DMS 273 (cell line): ENCODE data around the gene SYCE3.

Experiments used
- DNase-seq: peaks from one replicate; lab custom pipeline; 2025; ENCODE audit not compliant: unreplicated experiment; lab: John Stamatoyannopoulos, UW

Gene SYCE3

DNA sequence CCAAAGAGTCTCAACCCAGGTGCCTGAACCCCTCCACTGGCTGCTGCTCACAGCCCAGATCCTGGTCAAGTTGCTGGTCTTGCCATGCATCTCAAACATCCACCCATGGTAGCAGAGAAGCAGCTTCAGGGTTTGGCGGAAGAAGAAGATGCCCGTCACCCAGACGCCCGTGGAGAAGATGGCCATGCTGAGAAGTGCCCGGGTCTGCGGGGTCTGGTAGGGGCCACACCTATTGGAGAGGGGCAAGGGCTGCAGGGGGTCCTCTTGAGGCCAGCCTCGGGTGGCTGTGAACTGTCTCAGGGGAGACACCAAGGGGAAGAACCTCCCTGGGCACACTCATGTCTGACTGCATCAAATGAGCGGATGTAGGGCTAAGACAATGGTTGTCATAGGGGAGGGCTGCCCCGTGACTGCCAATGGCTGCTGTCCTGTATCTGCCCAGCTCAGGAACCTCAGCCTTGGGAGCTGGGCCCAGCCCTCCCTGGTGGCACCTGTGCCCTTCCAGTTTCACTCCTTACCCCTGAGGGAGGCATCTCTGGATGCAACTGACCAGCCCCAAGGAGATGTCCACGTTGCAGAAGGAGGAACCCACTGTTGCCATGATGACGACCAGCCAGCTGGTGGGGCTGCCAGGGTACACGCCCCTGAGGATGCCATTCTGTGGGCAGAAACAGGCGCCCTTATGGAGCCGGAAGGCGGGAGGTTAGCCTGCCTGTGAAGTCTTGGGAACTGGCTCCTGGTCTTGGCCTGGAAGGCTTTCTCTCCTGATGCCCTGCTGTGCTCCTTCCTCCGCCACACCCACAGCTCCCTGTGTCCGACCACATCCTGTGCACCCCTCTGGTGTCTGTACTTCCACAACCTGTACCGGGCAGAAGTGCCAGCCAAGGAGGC, 14.3 kb upstream of the SYCE3 start:
- DNase-seq, result no peak

DNA sequence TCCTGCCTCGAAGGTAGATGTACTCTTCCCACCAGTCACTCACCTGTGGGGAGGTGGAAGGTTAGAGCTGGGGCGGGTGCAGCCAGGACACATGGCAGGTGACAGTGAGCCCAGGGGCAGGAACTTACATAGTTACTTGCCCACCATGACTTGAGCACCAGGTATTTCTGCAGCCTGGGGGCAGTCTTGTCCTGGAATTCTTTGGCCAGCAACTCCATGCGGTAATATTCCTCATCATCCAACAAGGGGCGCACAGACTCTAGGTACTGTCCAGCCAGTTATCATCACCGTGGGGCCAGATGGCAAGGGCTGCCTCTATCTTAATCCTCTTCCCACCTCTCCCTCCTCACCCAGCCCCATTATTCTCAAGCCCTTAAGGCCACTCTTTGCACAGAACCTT, 13.4 kb upstream of the SYCE3 start:
- peak; percentile 81 for DNase-seq

DNA sequence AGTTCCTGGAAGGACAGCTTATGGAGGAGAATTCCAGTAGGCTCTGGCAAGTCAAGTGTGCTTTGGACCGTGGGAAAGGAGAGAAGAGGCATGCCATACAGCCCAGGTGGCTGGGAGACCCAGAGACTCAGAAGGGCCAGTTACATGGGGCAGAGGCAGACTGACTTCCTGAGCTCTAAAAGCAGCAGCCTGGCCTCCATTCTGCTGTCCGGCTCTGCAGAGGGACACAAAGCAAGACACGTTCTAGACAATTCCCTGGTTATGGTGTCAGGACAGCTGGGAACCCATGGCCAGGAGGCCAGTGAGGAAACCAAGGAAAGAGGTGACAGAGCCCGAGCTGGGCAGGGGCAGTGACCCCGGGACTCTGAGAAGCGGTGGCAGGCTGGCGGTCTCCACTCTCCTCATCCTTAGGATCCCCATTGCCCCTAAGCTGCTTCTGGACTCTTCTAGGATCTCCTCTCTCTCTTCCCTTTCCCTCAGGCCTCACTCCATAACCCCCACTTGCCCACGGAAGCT, 12.8 kb upstream of the SYCE3 start:
- no peak for DNase-seq

DNA sequence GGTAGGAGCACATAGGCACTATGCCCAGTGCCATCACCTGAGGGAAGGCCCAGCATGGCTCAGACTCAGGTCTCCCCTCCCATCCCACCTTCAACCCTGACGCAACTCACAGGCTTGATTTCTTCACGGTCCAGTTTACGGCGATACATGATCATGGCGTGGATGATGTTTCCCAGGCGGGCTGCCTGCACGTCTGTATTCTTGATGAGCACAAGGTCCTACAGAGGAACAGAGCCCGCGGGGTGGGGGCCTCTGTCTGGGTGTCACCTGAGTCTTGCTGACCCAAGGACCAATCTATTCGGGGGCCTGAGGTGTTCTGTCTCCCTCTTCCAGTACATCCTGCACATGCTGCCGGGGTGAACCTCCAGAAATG, 11.7 kb upstream of the SYCE3 start:
- DNase-seq, result no peak

DNA sequence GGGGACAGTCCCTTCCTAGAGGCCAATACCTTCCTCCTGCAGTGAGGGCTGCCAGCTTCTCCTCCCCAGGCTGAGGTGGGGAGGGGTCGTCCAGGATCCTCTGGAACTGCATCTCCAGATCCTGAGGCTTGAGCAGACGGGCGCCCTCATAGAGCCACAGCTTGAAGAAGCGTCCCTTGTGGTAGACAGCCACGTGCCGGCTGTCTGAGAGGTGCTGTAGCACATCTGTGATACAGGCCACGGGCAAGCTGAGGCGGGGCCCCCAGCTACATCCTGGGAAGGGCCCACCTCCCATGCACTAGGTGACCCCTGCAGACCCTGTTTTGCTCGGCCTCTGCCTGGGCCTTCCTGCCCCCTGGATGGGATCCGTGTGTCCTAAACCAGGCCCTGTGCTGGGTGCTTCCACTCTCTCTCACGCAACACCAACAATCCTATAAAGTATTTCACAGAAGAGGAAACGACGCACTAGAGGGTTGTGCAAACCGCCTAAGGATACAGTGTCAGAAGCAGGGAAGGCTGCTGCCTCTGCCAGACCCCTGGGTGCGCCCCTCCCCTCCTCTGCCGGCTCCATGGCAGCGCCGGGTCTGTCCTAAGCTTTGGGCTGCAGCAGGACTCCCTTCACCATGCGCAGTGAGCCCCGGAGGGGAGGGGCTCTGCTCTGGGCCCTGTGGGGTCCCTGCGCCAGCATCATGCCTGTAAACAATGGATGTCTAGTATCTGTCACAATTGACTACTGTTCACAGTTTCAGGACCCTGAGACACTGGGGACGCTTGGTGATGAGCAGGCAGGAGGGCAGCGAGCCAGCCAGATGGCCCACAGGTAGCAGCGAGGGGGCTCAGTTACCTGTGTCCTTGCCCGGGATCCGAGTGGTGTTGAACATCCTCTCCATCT, 11.0 kb upstream of the SYCE3 start:
- no peak for DNase-seq

DNA sequence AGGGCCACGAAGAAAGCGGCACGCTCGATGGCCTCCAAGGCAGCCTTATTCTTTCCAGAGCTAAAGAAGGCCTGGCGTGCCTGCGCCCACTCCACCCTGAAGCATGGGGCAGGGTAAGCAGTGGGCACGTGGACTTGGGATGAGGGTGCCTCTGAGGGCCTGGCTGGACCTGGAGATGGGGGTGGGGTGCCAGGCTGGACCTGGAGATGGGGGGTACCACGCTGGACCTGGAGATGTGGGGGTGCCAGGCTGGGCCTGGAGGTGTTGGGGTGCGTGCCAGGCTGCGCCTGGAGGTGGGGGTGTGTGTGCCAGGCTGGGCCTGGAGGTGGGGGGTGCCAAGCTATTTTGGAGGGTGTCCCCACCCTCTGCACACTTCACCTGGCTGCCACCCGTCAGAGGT, 10.2 kb upstream of the SYCE3 start:
- DNase-seq, result no peak

DNA sequence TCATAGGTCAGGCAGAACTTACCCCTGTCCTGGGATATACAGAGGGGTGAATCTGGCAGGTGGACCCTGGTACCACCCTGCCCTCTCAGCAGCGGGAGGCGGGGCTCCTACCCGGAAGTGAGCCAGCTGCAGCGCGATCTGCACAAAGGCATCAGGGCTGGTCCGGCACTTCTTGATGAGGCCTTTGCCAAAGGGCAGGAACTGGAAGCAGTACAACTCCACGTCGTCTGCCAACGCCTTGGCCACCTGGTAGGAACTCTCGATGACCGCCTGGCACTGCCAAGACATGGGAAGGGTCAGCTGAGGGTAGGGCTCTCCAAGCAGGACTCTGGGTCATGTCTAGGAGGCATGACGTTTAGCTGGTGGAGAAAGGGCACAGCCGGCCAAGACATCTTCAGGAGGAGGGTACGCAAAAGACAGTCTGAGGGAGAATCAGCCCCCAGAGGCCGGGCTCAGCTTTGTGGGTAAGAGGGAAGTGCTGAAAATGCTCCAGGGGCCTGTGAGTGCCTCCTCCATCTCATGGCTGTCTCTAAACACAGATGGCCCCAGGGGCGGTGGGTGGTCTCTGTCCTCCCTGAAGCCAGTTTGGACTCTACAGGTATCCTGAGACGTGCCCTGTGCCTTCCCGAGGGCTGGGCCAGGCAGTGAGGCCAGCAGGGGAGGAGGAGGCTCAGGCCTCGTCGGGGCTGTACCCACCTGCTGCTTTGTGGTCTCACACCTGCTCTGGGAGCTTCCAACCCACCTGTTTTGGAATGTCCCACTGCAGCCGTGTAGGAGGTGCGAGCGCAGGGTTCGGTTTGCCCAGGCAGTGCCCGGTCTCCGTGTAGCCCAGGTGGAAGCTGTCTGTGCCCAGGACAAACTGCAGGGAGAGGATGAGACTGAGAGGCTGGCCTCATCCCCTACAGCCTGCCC, 8.8 kb upstream of the SYCE3 start:
- no peak for DNase-seq

DNA sequence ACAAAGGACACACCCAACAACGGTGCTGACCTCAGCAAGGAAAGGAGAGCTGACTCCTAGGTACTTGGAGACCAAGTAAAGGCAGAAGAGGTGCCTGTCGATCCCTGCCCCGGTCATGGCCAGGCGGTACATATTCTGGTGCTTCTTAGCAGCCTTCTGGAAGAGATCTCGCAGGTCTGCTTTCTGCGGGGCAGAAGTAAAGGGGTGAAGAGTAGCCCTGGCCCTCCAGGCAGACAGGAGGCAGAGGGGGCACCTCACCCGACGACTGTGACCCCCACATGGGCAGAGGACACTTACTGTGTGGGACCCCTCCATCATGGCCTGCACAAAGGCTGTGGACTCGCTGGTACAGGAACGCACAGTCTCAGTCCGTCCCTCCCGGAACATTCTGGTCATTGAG, 8.1 kb upstream of the SYCE3 start:
- DNase-seq, result no peak

DNA sequence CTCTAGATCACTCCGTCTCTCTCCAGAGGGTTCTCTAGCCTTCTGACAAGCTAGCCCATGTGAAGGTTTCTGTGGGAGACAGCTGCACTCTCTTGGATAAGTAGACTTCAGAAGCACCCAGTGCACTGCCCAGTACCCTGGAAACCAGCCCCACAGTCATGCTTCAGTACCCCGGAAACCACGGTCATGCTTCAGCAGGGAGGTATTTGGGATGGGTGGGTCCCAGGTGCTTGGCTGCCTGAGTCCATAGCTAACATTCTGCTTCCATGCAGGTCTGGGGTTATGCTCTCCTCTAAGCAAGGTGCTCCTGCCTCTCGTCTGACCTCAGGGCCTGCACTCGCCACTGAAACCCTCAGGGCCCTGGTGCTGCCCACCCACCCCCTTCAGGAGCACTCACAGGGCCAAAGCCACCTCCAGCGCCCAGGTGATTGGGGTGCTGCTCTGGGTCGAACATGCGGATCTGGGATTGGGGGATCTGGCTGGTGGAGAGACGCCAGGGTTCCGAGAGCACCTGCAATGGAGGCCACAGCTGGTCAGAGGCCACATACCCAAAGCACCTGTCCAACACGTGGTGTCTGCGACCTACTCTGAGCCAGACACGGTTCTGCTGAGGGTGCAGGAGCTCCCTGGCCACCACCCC, 7.3 kb upstream of the SYCE3 start:
- no peak for DNase-seq

DNA sequence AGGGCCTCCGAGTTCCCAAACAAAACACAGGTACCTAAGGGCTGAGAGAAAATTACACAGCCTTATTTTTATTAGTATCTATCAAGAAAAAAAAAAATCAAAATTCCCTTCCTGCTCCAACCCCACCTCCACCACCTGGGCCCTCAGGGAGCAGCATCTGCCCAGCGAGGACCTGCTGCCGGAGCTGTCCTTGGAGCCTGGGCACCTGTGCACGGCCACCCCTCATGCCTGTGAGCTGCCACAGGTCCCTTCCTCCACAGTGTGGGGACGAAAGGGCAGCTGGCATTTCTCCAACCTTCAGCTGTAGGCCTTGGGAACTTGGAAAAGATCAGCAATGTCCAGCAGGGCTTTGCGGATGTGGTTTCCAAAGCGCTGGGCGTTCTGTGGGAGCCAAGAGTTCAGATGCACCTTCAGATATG, 6.3 kb upstream of the SYCE3 start:
- DNase-seq, result no peak

DNA sequence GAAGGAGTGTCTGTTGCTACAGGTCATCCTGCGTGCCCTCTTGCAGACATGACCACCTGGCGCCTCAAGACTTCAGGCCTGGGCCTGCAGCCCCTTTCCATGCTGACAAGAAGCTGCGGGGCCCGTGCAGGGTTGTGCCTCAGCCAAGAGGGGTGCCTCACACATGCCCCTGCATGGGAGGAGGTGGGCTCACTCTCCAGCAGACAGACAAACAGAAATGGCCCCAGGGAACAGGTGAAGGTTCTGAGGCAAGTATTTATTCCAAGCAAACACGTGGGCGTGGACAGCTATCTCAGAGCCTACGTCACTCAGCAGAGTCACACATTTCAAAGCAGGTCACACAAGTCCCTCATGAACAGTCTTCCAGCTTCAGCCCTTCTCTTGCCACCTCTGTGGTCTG, 5.9 kb upstream of the SYCE3 start:
- DNase-seq, result no peak

DNA sequence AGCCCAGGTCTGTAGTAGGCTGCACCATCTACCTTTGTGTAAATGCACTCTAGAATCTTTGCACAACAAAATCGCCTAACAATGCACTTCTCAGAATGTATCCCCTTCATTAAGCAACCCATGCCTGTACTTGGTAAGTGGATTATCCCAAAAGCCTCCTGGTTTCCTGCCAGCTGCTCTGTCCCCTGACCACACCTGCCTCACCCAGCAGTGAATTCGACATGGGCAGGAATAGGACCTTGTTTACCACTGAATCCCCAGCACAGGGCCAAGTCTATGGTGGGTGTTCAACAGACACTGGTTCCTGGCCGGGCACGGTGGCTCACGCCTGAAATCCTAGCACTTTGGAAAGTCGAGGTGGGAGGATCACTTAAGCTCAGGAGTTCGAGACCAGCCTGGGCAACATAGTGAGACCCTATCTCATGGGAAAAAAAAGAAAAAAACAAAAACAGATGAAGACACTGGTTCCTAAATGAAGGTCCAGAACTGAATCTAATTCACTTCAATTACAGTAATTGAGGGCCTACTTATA, 5.1 kb upstream of the SYCE3 start:
- DNase-seq, result no peak

DNA sequence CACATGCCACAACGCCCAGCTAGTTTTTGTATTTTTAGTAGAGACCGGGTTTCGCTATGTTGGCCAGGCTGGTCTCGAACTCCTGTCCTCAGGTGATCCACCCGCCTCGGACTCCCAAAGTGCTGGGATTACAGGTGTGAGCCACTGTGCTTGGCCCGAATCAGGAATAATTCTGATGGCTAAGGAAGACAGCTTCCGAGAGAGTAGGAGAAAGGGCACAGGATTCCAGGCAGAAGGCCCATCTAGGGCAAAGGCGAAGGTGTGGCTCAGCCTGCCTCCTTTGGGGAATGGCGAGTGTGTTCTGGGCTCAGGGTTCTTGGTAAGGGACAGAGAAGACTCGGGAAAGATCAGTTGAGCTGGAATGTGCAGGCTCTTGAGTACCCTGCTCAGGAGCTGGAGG, 1.6 kb upstream of the SYCE3 start:
- no peak for DNase-seq

DNA sequence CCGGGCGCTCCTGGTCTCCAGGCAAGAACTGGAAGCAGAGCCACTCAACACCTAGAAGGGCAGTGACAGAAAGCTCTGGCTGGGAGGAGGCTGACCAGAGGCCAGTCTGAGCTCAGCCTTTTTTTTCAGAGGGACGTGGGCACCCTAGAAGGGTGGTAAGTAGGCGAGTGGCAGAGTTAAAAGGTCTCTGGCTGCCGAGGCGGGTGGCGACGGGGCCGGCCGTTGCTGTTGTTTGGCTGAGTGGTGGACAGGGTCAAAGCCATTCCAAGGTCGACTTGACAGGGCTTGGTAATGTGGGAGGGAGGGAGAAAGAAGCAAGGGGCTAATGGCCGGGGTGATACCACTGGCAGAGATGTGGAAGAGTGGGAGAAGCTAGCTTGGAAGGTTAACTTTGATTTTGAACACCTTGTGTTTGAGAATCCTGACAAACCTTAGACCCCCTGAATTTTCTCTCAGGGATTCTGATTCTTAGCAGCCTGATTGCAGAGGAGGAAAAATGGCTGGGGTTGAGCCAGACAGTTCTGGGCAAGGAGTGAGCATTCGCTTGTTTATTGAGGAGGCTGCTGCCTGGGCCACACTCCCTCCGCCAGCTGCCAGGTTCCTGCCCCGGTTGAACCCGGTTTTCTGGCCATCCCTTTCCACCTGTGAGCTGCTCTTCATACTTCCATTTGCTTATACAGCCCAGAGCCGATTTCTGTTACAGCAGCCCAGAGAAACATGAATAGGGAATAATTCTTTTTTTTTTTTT, 868 bp upstream of the SYCE3 start:
- DNase-seq, result no peak

DNA sequence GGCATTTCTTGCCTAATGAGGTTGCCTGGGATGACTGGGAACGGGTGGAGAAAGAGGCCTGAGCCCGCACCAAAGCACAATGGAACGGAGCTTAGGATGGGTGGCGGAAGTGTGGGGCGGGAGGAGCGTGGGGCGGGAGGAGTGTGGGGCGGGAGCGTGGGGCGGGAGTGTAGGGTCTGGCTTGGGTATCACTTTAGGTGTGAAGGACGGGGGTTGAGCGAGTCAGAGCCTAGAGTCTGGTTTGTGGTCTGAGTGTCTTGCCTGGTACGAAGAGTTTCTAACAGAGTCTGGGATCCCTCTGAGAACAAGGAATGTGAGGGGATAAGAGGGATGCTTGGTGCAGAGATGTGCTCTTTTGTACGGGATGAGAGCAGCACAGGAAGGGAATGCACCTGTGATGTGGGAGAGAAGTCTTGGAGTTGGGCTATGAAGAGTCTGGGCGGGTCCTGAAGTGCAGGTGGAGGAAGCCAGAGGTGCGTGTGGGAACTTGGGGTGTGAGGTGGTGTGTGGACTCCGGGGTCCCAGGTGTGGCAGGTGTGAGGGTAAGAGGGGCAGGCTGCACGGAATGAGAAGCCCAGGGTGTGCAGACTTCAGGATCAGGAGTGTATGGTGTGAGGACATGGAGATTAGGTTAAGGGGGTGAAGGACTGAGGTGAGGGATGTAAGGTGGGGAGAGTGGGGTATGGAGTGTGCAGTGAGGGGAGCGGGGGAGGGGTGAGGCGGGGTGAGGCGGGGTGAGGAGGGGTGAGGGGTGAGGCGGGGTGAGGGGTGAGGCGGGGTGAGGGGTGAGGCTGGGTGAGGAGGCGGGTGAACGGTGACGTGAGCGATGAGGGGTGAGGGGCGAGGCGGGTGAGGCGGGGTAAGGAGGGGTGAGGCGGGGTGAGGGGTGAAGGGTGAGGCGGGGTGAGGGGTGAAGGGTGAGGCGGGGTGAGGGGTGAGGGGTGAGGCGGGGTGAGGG, 1.0 kb downstream of the SYCE3 start:
- DNase-seq, result no peak

DNA sequence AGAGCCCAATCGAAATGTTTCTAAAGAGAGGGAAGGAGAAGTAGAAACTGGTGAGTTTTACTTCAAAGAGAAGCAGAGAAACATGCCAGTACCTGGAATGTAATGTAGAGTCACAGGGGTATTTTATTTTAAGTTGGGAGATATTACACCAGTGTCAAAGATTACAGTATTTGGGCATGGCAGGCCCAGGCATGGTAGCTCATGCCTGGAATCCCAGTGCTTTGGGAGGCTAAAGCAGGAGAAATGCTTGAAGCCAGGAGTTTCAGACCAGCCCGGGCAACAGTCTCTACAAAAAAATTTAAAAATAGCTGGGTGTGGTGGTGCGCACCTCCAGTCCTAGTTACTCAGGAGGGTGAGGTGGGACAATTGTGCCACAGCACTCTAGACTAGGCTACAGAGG, 2.7 kb downstream of the SYCE3 start:
- no peak for DNase-seq

DNA sequence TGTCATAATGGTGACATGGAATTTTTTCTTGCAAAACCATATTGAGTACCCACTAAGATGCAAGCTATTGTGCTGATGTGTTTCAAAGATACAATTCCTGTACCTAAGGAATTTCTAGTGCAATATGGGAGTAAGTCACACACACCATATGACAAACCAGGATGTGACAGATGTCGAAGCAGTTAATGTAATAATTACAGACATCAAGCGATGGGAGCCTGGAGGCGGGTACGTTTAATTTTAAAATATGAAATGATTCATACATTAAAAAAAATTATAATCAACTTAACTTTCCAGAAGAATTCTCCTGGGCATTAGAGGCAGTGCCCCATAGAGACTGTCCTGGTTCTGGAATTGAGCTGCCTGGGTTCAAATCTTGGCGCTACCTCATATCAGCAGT, 6.0 kb downstream of the SYCE3 start:
- no peak for DNase-seq

DNA sequence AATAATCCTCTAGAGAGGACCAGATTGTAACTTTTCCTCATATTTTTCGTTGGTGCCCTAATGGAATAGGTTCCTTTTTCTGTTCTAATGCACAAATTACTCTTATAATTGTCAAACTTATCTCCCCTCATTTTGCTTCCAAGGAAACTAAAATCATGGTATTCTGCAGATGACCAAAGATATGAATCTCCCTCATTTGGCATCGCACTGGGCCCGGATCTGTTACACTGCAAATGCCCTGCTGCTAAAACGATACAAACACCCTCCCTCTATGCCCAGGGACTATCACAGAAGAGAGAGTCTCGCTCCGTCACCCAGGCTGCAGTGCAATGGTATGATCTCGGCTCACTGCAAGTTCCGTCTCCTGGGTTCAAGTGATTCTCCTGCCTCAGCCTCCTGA, 9.4 kb downstream of the SYCE3 start:
- DNase-seq, result no peak
